Aorta (tissue), 5 donors: ENCODE measurements around the gene FASTKD3. TPM values are rescaled to one million over a fixed set of nuclear protein-coding genes. Genes with fewer than 3 reads are reported as not detected.

ENCODE experiments used
- ATAC-seq: fragments of 200-7000 bp; cut with Tn5 transposase; one replicate; pipeline ENCODE4 v1.9.1; 2022; ENCODE audit warnings: moderate library complexity; ENCODE audit not compliant: low FRiP score
- DNase-seq, 2 donors: peaks; one replicate each; pipeline ENCODE4 v3.0.0-alpha.2; 2020
- H3K27ac ChIP-seq, 2 donors: one replicate each; pipeline ENCODE4 v1.5.1; 2013; ENCODE audit warnings: low read length in 2 of 2, mild to moderate bottlenecking in 2 of 2, moderate library complexity in 2 of 2, control low read depth in 1 of 2, inconsistent platforms in 1 of 2, low read depth in 1 of 2
- H3K27me3 ChIP-seq, 2 donors: one replicate each; pipeline ENCODE4 v1.6.1; 2013; ENCODE audit warnings: control low read depth in 1 of 2, low read length in 1 of 2, mild to moderate bottlenecking in 1 of 2, moderate library complexity in 1 of 2; ENCODE audit not compliant: insufficient read depth in 2 of 2, control insufficient read depth in 1 of 2
- H3K36me3 ChIP-seq, 2 donors: one replicate each; pipeline ENCODE4 v1.6.1; 2013; ENCODE audit warnings: control low read depth in 1 of 2, low read length in 1 of 2, mild to moderate bottlenecking in 1 of 2; ENCODE audit not compliant: insufficient read depth in 2 of 2, control insufficient read depth in 1 of 2
- H3K4me1 ChIP-seq, 2 donors: one replicate each; pipeline ENCODE4 v1.6.1; 2013; ENCODE audit warnings: low read length in 2 of 2, control low read depth in 1 of 2, mild to moderate bottlenecking in 1 of 2, moderate library complexity in 1 of 2; ENCODE audit not compliant: insufficient read depth in 2 of 2, control insufficient read depth in 1 of 2
- H3K4me3 ChIP-seq, 2 donors: one replicate each; pipeline ENCODE4 v1.5.1; 2013; ENCODE audit warnings: low read length in 2 of 2, control low read depth in 1 of 2, mild to moderate bottlenecking in 1 of 2
- H3K9me3 ChIP-seq: one replicate; pipeline ENCODE4 v1.6.1; 2013; ENCODE audit warnings: mild to moderate bottlenecking, low read length; ENCODE audit not compliant: control insufficient read depth
- WGBS, 2 donors: extraction: QIAGEN DNeasy Blood & Tissue Kit; methylation state at CpG; one replicate each; pipeline ENCODE4 v1.1.7; 2013; 5-methylcytosine and 5-hydroxymethylcytosine counted together
- intact Hi-C, 2 donors: fragments of 100-400 bp; cut with DNase I; formaldehyde crosslinking; loops; one replicate each; pipeline versions ENCODE4 v1.14.2 to v1.15.0; 2022
- polyA plus RNA-seq, 2 donors: library from polyadenylated mRNA; stranded (reverse); fragments of 200-250 nt; gene quantifications; one replicate each; pipeline ENCODE4 v1.2.3, GENCODE V29; 2013
- total RNA-seq, 2 donors: library from RNA; stranded (reverse); fragmentation: NEBNext Ultra II Directional; extraction: Animal tissue kit (Norgen Biotek cat#: 25700); gene quantifications; one replicate each; pipeline ENCODE4 v1.2.1, GENCODE V29; 2021
- donor health status: healthy with polysubstance abuse.
- donor health status: Bipolar disorder and iron deficiency.
- donor health status: DM: no; HTN: no; CAD: no.
- donor health status: DM: no; HTN: no; CAD: no.
- donor health status: DM: yes; HTN: yes; CAD: no.

Gene FASTKD3
- total and polyA plus RNA-seq, 4 donors, result 6.1 to 17.9 (median 10.7) TPM

- H3K27ac ChIP-seq, result no peak overlapping the region
- no peaks in the 10 kb centered on the region for H3K36me3 ChIP-seq
- H3K27me3 ChIP-seq, result no peaks in the 10 kb centered on the region
- intact Hi-C loops, result loop anchor here in 1 of 2 donors (10.0 kb wide), 1 partner anchor 558 kb away; no protein-coding TSS in a partner anchor
- no peak overlapping the region for H3K4me3 ChIP-seq
- no peak for ATAC-seq
- H3K4me1 ChIP-seq, result no peaks in the 10 kb centered on the region
- no peak for DNase-seq
- no peaks in the 10 kb centered on the region for H3K9me3 ChIP-seq
- WGBS, 2 donors, result 37 to 41% methylated on average over 2 of the region's 2 CpGs
These were observed 55.8 kb downstream of the FASTKD3 start for GRCh38 chr5:7813007-7813406.

GRCh38 chr5:7811715-7812114, 57.1 kb downstream of the FASTKD3 start:
- Histone ChIP-seq H3K36me3 (no peaks in the 10 kb centered on the region), H3K9me3 (no peaks in the 10 kb centered on the region), H3K27me3 (no peaks in the 10 kb centered on the region), H3K4me3 (no peak overlapping the region), H3K27ac (no peak overlapping the region), H3K4me1 (no peaks in the 10 kb centered on the region)
- no peak for DNase-seq
- 53 to 61% methylated on average over 5 of the region's 5 CpGs for WGBS, 2 donors
- no peak for ATAC-seq
- intact Hi-C loops, result loop anchor here in 1 of 2 donors (10.0 kb wide), 1 partner anchor 557 kb away; no protein-coding TSS in a partner anchor

Other genes with a start within 250 kb of the FASTKD3 start
- gene CFAP90, start 17.9 kb downstream of the FASTKD3 start, total RNA-seq, result under 1 TPM in 1 of 2 donors, not detected in 1; 0.39 TPM
- under 1 TPM; 0.18 to 0.50 TPM for gene CFAP90, start 17.9 kb downstream of the FASTKD3 start, polyA plus RNA-seq
- gene MTRR, start 117 bp upstream of the FASTKD3 start, total RNA-seq, result 10 to 100 TPM; 38.9 to 45.5 TPM
- 10 to 100 TPM; 16.2 to 19.9 TPM for gene MTRR, start 117 bp upstream of the FASTKD3 start, polyA plus RNA-seq